Motor neuron (in vitro differentiated cells): Measurements from ENCODE around the gene SVIL. TPM values are rescaled to one million over a fixed set of nuclear protein-coding genes. Genes with fewer than 3 reads are reported as not detected.
"Not testable (repeated sequence)": the region's sequence is repeated elsewhere in the genome, so short reads cannot be mapped to it uniquely, and the experiment has no call there.

Experiments
- ATAC-seq, 8 experiments: fragments of 200-7000 bp; cut with Tn5 transposase; replicated peaks in 6 of 8; 2 replicates each; pipeline ENCODE4 v1.8.0; 2021; ENCODE audit warnings: mild to moderate bottlenecking in 8 of 8, moderate library complexity in 8 of 8
- H3K27ac ChIP-seq, 2 donors: fragments of 250-450 bp; sonication (Bioruptor Pico); 2 replicates each; pipeline ENCODE4 v1.9.0; 2021; ENCODE audit warnings: antibody characterized with exemption in 2 of 2, mild to moderate bottlenecking in 2 of 2, moderate library complexity in 1 of 2
- H3K4me1 ChIP-seq, 2 donors: fragments of 250-450 bp; sonication (Bioruptor Pico); replicated peaks in 1 of 2; 2 replicates each; pipeline ENCODE4 v1.6.1; 2021; ENCODE audit warnings: antibody characterized with exemption in 2 of 2, mild to moderate bottlenecking in 2 of 2, moderate library complexity in 1 of 2
- H3K4me3 ChIP-seq, 5 donors: fragments of 250-450 bp; sonication (Bioruptor Pico); 2 replicates each; pipeline ENCODE4 v1.9.0; 2021; ENCODE audit warnings: antibody characterized with exemption in 5 of 5, mild to moderate bottlenecking in 5 of 5, moderate library complexity in 4 of 5
- WGBS, 10 experiments: fragments of 450-650 bp; shearing (Covaris generic); methylation state at CpG; one replicate each; pipeline ENCODE4 v1.0.0; 2022; 5-methylcytosine and 5-hydroxymethylcytosine counted together
- in situ Hi-C, 9 experiments: fragments of 400-800 bp; cut with MboI; loops; one replicate each; pipeline ENCODE4 v1.15.0; 2021; ENCODE audit warnings: low sequenced_read_pairs in 9 of 9, low pct_unique_long_range_greater_than_20kb in 2 of 9; ENCODE audit not compliant: unreplicated experiment in 9 of 9
- total RNA-seq, 8 experiments: library from RNA; unstranded; fragments of 300-600 nt; gene quantifications; 2 replicates each; pipeline versions ENCODE4 v1.2.3 to v1.2.4, GENCODE V29; 2022

The SVIL gene
- total RNA-seq, 8 experiments from 2014 or later, result 10.4 to 128 (median 37.8) TPM

DNA sequence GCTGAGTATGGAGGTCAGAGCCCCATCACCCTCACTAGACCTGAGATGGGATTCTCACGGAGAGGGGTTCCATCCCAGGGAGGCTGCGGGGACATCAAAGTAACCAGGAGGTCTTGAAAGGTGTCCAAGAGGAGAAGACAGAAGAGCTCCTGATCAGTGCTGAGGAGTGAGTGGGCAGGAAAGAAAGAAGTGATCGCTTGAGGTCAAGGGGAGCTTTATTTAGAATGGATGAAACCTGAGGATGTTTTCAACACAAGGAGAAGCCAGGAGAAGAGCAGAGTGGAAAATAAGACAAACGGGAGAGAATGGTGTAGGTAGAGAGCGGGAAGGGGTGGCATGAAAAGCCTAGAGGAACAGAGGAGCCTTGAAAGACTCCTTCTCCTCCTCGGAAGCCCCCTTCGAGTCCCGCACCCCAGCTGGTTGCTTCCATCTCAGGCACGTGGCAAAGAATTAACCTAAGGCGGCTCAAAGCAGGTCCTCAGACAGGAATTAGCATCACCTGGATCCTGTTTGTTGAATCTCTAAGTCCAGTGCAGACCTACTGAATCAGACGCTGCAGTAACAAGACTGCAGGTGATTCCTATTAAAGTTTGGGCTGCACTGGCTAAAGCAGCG lies 5.8 kb downstream of the SVIL start:
- Histone ChIP-seq H3K27ac (no peak overlapping the region), H3K4me3 (no peak overlapping the region), H3K4me1 (peaks cover 6 to 7% of the 10 kb centered on the region in 2 donors)
- in situ Hi-C loops, result loop anchor here in 1 of 9 experiments (25.0 kb wide), 1 partner anchor 233 kb away; no protein-coding TSS in a partner anchor
- no peak for ATAC-seq
- 79 to 100% (median 90%) methylated on average over 2 to 11 of the region's 12 CpGs; no CpG with 5 or more reads in 1 of the 10 experiments for WGBS, 10 experiments

DNA sequence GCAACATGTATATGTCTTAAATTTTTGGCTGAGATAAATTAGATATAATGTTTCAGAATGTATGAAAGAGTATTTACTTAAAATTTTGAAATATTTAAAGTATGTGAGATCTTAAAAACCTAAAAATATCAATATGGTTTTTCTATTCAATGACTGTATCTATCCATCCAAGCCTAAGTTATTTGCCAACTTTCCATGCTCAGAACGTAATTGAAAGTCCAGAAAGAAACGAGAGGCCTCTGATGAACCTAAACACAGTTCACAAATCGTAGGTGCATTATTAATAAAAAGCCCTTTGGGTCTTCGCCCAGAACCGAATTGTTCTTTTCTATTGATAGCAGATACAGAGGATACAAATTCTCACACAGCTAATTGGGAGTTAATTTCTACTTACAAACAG lies 6.5 kb downstream of the SVIL start:
- Histone ChIP-seq H3K4me3 (no peak overlapping the region), H3K27ac (no peak overlapping the region), H3K4me1 (peaks cover 2% of the 10 kb centered on the region in 2 donors)
- in situ Hi-C loops, result loop anchor here in 1 of 9 experiments (25.0 kb wide), 1 partner anchor 234 kb away; no protein-coding TSS in a partner anchor
- ATAC-seq, result no peak
- 56 to 100% (median 87%) methylated on average over 2 to 5 of the region's 5 CpGs for WGBS, 10 experiments

- ATAC-seq, result peak in 2 of 8 experiments; percentile 11 to 25
- H3K4me3 ChIP-seq, result no peak overlapping the region
- WGBS, 10 experiments, result 33 to 100% (median 89%) methylated on average over 2 to 7 of the region's 7 CpGs
- in situ Hi-C loops, result loop anchor here in 1 of 9 experiments (25.0 kb wide), 1 partner anchor 235 kb away; no protein-coding TSS in a partner anchor
- no peak overlapping the region for H3K27ac ChIP-seq
- peaks cover 4 to 8% of the 10 kb centered on the region in 2 donors for H3K4me1 ChIP-seq
Observed at GRCh38 chr10:29627201-29628132, 7.3 kb downstream of the SVIL start.

DNA sequence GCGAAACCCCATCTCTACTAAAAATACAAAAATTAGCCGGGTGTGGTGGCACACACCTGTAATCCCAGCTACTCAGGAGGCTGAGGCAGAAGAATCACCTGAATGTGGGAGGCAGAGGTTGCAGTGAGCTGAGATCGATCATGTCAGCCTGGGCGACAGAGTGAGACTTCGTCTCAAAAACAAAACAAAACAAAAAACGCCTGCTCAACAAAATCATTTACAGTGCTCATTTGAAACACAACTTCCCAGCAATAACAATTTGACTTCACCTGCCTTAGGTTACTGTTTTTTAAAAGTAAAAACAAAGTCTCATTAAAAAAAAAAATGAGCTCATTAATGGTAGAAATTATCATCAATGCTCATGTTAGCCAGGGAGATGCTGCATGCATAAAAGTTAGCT lies 10.4 kb downstream of the SVIL start:
- H3K27ac ChIP-seq, in situ Hi-C loops, ATAC-seq, H3K4me3 ChIP-seq, H3K4me1 ChIP-seq: not testable (repeated sequence)
- 85 to 100% (median 100%) methylated on average over 1 to 4 of the region's 6 CpGs; no CpG with 5 or more reads in 4 of the 10 experiments for WGBS, 10 experiments

GRCh38 chr10:29623797-29624196 lies 11.0 kb downstream of the SVIL start:
- Histone ChIP-seq H3K4me3 (no peak overlapping the region), H3K27ac (no peak overlapping the region), H3K4me1 (peaks cover 4 to 10% of the 10 kb centered on the region in 2 donors)
- ATAC-seq, result no peak
- in situ Hi-C loops, result no loop called here
- WGBS, 10 experiments, result 79 to 100% (median 100%) methylated on average over 1 to 3 of the region's 4 CpGs; no CpG with 5 or more reads in 4 of the 10 experiments

GRCh38 chr10:29622382-29622922 lies 12.3 kb downstream of the SVIL start:
- peak in 1 of 8 experiments; percentile 6 for ATAC-seq
- WGBS, 10 experiments, result 58 to 100% (median 68%) methylated on average over 3 to 12 of the region's 14 CpGs
- Histone ChIP-seq H3K4me1 (peaks cover 10 to 14% of the 10 kb centered on the region in 2 donors), H3K27ac (peak overlapping the region in 1 of 2 donors; percentile 28), H3K4me3 (no peak overlapping the region)
- in situ Hi-C loops, result no loop called here

DNA sequence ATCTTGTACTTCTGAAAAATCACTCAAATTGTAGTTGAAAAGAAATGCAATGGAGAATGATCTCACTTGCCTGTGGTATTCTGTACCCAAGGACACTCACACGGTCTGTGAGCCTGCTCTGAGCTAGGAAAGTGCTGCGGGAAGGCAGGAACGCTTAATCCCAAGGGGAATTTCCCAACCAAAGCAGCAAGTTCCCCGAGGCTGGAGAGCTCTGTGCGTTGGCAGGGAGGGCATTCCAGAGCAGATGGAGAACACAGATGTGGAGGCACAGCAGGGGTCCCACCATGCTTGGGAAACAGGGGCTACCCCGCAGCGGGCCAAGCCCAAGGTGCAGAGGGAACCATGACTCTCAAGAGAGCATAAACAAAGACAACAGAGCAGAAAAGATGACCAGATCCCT lies 13.6 kb downstream of the SVIL start:
- 0 to 96% (median 70%) methylated on average over 1 to 7 of the region's 7 CpGs; no CpG with 5 or more reads in 4 of the 10 experiments for WGBS, 10 experiments
- no peak overlapping the region for H3K4me3 ChIP-seq
- peak in 2 of 8 experiments; percentile 33 to 62 for ATAC-seq
- peaks cover 10 to 14% of the 10 kb centered on the region in 2 donors for H3K4me1 ChIP-seq
- in situ Hi-C loops, result no loop called here
- H3K27ac ChIP-seq, result no peak overlapping the region

DNA sequence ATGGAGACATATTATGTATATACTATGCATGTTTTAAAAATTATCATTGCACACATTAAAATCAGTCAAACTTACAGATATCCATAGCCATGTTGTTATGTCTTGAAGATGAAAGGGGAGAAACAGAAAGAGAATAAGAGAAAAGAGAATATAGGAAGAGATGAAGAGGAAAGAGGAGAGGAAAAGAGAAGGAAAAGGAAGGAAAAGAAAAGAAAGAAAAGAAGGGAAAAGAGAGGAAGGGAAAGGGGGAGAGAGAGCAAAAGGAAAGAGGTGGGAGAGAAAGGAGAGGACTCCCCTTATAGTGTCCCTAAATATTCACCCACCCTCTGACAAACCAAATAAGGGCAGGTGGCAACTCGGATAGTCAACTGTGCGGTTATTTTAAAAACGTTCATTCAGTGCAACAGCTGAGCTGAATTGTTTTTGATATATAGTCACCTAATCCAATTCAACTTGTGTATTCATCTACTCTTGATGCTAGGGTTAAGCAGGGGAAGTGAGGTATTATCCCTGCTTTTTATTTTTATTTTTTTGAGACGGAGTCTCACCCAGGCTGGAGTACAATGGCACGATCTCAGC lies 14.6 kb downstream of the SVIL start:
- in situ Hi-C loops, result no loop called here
- Histone ChIP-seq H3K4me3 (no peak overlapping the region), H3K4me1 (peaks cover 10 to 14% of the 10 kb centered on the region in 2 donors), H3K27ac (no peak overlapping the region)
- WGBS, 10 experiments, result 55 to 100% (median 90%) methylated on average over 3 to 5 of the region's 5 CpGs; no CpG with 5 or more reads in 1 of the 10 experiments
- ATAC-seq, result no peak

- WGBS, 10 experiments, result 10 to 100% (median 66%) methylated on average over 1 to 5 of the region's 5 CpGs
- ATAC-seq, result peak in 3 of 8 experiments; percentile 4 to 37 (median 9)
- in situ Hi-C loops, result no loop called here
- H3K4me3 ChIP-seq, result no peak overlapping the region
- no peak overlapping the region for H3K27ac ChIP-seq
- H3K4me1 ChIP-seq, result peaks cover 10 to 14% of the 10 kb centered on the region in 2 donors
Observed at GRCh38 chr10:29619241-29619669, 15.5 kb downstream of the SVIL start.

- ATAC-seq, result peak; percentile 7 to 50 (median 42)
- Histone ChIP-seq H3K27ac (no peak overlapping the region), H3K4me3 (no peak overlapping the region), H3K4me1 (peaks cover 10 to 14% of the 10 kb centered on the region in 2 donors)
- in situ Hi-C loops, result no loop called here
- 23 to 88% (median 65%) methylated on average over 4 to 13 of the region's 14 CpGs; no CpG with 5 or more reads in 1 of the 10 experiments for WGBS, 10 experiments
Observed at GRCh38 chr10:29618341-29619171, 16.2 kb downstream of the SVIL start.

DNA sequence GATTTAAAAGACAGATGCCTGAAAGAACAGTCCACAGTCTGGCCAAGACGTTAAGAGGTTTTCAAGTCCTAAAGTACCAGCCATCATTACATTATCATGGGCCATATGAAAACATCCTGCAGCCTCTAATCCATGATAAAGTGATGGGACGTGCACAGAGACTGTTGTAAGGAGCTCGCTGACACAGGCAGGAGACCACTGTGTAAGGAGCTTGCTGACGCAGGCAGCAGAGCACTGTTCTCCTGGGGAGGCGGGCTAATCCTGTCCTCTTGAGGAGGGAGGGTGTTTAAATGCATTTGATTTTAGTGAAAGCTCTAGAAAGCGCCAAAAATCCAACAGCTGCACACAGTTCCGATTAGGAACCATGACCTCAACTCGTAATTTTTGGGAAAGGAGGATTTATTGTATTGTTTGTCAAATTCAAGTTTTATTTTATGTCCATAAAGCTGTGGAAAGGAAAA lies 16.9 kb downstream of the SVIL start:
- peaks cover 6 to 14% of the 10 kb centered on the region in 2 donors for H3K4me1 ChIP-seq
- peak in 5 of 8 experiments; percentile 2 to 61 (median 36) for ATAC-seq
- in situ Hi-C loops, result no loop called here
- H3K4me3 ChIP-seq, result no peak overlapping the region
- H3K27ac ChIP-seq, result no peak overlapping the region
- WGBS, 10 experiments, result 39 to 92% (median 78%) methylated on average over 1 to 7 of the region's 8 CpGs; no CpG with 5 or more reads in 1 of the 10 experiments

DNA sequence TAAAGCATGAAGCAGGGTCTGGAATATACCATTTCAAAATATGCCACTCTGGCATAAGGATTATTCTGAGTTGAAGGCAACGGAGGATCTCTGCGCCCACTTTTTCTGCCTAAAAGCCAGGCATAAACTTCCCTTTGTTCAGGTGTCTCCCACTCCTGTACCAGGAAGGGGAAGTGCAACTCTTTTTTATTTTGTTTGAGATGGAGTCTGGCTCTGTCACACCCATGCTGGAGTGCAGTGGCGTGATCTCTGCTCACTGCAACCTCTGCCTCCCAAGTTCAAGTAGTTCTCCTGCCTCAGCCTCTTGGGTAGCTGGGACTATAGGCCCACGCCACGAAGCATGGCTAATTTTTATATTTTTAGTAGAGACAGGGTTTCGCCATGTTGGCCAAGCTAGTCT lies 18.2 kb downstream of the SVIL start:
- in situ Hi-C loops, result no loop called here
- H3K4me3 ChIP-seq, result no peak overlapping the region
- no peak overlapping the region for H3K27ac ChIP-seq
- ATAC-seq, result no peak
- H3K4me1 ChIP-seq, result peaks cover 0 to 10% of the 10 kb centered on the region in 2 donors
- 81 to 100% (median 95%) methylated on average over 1 to 6 of the region's 6 CpGs; no CpG with 5 or more reads in 2 of the 10 experiments for WGBS, 10 experiments
